DMS79 treated with DMSO at 0.1 percent for 48 hours (cell line): ENCODE results near the gene GAL3ST1.

Experiments
- DNase-seq: peaks from one replicate; lab custom pipeline; 2025; lab: John Stamatoyannopoulos, UW

GAL3ST1 gene

DNA sequence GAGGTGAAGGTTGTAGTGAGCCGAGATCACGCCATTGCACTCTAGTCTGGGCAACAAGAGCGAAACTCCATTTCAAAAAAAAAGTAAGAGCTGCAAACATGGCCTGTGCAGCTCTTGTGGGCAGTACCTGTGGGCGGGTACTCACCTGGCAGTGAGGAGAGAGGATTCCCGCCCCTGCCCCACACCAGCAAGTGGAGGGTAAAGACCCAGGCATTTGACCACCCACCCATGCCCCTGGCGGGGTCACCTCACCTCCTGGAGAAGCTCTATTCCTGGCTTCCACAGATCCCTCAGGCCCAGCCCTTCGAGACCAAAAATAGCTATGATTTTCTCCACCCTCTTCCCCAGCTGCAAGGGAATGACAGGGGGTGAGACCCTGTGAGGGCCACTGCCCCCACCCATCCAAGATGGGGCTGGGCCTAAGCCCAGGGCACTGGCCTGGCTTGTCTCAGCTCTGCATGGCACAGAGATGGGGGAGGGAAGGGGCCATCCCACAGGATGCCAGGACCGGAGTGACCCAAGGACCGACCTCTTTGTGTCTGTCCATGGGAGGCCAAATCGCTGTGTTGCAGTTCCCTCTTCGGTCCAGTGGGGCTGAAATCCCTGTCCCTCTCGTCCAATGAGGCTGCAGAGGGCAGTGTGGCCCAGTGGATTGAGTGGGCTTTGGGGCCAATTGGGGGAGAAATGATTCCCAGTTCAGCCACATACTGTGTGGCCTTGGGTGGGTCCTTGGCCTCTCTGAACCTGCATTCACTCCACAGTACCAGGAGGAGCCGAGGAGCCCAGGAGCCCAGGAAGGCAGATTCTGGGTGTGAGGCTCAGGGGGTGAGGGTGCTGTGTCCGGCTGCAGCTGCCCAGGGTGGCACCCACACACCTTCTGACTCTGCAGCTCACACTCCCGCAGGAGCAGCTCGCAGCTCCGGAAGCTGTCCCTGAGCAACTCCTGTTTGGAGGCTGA lies 42.5 kb downstream of the GAL3ST1 start:
- no peak for DNase-seq

DNA sequence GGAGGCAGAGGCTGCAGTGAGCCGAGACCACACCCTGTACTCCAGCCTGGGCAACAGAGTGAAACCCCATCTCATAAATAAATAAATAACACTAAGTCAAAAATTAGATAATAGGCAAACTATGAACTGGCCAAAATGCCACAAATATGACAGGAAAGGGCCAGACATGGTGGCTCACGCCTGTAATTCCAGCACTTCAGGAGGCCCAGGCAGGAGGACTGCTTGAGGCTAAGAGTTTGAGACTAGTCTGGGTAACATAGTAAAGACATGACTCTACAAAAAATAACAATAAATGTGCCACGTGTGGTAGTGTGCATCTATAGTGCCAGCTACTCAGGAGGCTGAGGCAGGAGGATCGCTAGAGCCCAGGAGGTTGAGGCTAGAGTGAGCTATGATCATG lies 47.8 kb downstream of the GAL3ST1 start:
- DNase-seq: no peak

DNA sequence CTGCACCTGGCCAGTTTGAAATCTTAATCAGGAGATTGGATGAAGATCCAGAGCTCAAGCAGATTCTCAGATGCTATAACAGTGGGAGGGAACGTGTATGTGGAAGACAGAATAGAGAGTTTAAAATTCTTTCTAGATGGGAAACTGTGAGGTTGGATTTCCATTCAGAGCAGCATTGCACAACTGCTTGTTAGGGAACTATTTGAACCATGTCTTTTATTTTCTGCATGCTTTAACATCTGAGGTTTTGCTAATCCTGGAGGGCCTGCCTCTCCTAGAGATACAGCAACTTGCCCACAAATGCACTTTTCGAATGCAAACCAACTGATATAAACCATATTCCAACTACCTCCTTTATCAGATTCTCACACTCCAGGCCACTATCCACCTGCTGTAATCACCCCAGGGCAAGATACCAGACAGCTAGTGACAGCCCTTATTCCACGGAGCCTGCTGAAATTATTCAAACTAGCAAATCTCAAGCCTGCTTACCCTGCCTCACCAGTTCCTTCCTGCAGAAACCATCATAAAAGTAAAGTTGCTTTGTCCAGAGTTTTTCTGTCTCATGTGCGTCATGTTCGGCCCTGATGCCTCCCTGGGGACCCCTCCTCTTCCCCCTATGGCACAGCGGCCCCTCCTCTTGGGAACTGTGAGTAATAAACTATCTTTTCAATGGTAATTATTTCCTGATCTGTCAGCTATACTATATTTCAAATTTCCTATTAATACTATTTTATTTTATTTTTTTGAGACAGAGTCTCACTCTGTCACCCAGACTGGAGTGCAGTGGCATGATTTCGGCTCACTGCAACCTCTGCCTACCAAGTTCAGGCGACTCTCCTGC lies 50.6 kb downstream of the GAL3ST1 start:
- no peak for DNase-seq

DNA sequence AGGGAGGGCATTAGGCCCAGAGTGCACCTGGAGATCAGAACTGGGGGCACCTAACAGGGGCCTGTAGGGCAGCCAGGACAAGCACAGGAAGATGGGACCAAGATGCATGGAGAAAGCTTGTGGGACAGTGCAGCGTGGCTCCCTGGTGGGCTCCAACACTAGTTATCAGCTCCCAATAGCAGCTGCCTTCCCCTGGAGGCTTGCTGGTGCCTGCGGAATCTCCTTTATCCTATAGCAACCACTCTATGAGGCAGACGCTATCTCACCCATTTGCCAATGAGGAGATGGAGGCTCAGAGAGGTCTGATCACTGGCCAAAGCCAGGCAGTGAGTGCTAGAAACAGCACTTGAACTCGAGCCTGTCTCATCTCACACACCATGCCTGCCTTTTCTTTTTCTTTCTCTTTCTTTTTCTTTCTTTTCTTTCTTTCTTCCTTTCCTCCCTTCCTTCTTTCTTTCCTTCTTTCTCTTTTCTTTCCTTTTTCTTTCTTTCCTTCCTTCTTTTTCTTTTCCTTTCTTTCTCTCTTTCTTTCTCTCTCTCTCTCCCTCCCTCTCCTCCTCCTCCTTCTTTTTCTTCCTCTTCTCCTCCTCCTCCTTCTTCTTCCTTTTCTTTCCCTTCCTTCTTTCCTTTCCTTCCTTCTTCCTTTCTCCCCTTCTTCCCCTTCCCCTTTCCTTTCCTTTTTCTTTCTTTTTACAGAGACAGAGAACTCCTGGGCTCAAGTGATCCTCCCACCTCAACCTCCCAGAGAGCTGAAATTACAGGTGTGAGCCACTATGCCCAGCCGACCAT lies 52.9 kb downstream of the GAL3ST1 start:
- no peak for DNase-seq

DNA sequence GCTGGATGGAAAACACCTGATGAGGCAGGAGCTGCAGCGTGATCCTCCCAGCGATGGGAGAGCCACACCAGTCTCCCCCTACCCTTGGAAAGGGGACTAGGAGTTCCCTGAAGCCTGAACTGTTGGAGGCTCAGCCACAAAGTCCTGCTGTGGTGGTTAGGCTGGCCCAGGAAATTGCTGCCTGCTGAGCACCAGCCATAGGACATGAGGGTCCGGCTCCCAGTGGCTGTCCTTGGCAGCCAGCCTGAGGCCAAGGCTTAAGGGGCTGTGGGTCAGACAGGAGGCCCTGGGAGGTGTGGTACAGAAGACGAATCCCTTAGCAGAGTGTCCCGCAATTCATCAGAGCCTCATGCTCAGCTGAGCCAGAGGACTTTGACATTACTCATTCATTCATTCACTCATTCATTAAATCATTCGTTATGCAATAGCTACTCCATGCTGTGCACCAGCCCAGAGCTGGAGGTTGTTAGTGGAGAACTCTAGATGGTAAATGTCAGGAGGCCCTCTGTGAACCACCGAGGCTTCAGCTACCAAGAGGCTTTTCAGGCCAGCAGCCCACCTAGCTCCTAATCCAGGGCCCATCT lies 54.5 kb downstream of the GAL3ST1 start:
- DNase-seq: no peak

DNA sequence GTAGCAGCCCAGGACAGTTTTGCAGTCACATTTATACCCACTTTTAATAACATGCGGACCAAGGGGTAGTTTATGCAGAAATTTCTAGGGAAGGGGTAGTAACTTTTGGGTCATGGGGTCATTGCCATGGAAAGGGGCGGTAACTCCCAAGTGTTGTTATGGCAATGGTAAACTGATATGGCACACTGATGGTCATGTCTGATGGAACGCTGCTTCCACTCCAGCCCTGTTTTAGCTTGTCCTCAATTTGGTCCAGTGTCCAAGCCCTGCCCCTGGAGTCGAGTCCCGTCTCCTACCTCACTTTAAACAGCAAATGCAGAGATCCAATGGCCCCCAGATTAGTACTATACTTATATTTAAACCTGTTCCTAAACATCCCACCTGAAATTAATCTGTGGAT lies 57.7 kb downstream of the GAL3ST1 start:
- DNase-seq: no peak

DNA sequence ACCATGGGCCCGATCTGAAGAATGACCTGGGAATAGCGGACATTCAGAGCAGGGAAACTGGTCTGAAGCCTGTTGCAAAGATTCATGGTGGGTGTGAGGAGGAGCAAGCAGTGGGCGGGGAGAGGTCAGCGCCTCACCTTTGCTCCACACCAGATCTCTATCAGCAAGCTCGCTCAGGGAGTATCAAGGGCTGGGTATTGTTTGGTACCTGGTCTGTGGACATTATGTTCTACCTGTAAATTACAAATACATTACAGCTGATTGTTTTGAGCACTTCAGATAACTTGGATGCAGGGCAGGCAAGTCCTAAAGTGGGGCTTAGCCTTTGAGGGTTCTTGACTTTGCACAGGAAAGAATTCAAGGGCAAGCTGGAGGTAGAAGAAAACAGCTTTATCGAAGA lies 58.2 kb downstream of the GAL3ST1 start:
- DNase-seq: no peak

DNA sequence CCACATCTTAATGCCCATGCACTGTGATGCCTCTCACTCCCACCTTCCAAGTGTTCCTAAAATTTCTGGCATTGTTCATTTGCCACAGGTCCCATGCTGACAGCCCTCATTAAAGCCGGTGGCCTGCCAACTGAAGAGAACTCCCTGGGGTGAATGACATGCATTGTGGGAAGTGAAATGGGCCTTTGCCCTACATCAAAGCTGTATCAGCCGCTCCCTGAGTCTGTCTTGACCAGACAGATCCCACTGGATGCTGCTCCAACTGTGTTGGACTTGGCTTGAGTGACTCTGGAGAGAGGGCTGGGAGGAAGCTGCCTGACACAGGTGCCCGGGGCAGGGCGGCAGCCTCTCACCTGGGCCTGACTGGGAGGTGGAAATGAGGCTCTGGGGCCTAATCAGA lies 60.2 kb downstream of the GAL3ST1 start:
- DNase-seq: no peak

DNA sequence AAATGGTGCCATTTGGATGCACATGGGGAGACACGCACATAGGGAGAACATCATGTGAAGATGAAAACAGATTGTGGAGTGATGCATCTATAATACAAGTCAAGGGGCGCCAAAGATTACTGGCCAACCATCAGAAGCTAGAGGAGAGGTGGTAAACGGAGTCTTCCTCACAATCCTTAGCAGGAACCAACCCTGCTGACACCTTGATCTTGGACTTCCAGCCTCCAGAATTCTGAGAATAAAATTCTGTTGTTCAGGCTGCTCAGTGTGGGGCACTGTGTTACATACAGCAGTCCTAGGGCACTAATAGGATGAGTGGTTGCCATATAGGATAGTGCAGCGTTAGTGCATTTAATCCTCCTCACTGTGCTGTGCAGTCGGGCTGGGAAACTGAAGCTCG lies 61.0 kb downstream of the GAL3ST1 start:
- DNase-seq: no peak

DNA sequence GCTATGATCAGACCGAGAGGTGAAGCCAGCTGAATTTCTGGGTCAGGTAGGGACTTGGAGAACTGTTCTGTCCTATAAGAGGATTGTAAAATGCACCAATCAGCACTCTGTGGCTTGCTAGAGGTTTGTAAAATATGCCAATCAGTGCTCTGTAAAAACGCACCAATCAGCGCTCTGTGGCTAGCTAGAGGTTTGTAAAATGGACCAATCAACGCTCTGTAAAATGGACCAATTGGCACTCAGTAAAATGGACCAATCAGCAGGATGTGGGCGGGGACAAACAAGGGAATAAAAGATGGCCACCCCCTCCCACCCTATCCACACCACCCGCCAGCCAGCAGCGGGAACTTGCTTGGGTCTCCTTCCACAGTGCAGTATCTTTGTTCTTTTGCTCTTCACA lies 62.6 kb downstream of the GAL3ST1 start:
- DNase-seq: no peak

DNA sequence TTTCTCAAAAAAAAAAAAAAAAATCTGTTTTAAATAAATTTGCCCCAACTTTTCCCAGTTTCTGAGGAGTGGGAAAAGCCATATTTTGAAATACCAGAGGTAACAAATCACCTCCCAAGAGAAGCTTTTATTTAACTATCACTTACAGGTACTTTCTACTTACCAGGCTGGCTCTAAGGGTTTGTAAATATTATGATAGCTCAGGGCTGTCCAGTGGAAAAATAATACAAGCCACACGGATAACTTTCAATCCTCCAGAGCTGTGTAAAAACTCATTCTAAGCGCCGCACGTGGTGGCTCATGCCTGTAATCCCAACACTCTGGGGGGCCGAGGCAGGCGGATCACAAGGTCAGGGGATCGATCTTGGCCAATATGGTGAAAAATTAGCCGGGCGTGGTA lies 63.4 kb downstream of the GAL3ST1 start:
- DNase-seq: no peak

DNA sequence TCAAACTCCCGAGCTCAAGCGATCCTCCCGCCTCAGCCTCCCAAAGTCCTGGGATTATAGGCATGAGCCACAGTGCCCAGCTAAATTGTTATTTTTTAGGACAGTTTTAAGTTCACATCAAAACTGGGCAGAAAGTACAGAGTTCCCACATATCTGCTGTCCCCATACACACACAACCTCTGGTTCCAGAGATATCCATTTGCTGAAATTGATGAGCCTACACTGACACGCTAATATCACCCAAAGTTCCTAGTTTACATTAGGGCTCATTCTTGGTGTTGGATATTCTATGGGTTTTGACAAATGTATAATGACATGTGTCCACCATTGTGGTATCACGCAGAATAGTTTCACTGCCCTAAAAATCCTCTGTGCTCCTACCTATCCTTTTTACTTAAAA lies 66.2 kb downstream of the GAL3ST1 start:
- DNase-seq: no peak

DNA sequence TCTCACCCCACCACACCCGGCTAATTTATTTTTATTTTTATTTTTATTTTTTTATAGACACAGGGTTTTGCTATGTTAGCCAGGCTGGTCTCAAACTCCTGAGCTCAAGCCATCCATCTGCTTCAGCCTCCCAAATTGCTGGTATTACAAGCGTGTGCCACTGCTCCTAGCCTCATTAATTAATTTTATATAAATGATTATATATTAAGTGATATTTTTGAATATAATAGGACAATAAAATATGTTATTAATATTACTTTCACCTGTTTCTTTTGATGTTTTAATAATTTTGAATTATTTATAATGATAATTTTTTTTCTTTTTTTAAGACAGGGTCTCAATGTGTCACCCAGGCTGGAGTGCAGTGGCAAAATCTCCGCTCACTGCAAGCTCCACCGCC lies 66.8 kb downstream of the GAL3ST1 start:
- DNase-seq: no peak

DNA sequence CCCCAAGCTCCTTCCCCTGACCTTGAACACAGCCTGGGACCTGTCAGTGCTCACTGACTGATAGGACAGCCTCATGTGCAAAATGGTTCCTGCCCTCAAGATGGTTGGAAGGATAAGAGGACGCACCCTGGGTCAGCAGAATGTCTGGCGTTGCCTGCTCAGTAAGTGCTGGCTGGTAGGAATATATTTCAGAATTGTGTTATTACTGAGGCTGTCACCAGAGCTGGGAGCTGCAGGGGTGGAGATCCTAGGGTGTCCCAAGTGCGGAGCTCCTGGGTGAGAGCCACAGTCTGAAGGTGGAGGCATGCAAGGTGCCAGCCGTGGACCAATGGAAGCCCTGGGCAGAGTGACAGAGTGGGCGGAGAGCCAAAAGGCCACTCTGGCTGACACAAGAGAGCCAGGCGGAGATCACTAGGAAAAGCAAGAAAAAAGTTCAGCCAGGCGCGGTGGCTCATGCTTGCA lies 67.9 kb downstream of the GAL3ST1 start:
- peak; percentile 11 for DNase-seq
